ENCODE data around the gene RBM28.

Gene RBM28

DNA sequence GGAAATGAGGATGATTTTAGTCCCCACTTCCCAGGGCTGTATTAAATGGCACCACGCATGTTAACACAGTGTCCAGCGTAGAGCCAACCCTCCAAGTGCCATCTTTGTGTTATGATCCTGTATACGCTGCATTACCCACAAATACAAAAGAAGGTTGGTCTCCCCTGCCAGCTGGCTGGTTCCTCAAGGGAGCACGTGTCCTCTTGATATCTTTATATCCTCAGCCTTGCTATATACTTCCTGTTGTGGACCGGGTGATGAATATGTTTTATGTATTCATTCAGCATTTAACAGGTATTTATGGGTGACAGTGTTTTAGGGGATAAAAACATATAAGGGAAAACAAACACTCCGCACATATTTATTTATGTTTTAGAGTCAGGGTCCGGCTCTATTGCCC, 41.0 kb upstream of the RBM28 start:
- DNase-seq (ENCODE audit: low read depth) = no peak
- H3K36me3 ChIP-seq (ENCODE audit: control insufficient read depth, insufficient read depth, low read length, severe bottlenecking) = no peaks in the 10 kb centered on the region
- no peaks in the 10 kb centered on the region for H3K9me3 ChIP-seq (ENCODE audit: control insufficient read depth, low read length)
- no peaks in the 10 kb centered on the region for H3K4me1 ChIP-seq (ENCODE audit: control insufficient read depth, insufficient read depth, low read length)
- no peaks in the 10 kb centered on the region for H3K27me3 ChIP-seq (replicated peaks; ENCODE audit: control insufficient read depth, insufficient read depth, low read length)
- no peak overlapping the region for H3K9ac ChIP-seq (ENCODE audit: low read length)
- H3K4me3 ChIP-seq (ENCODE audit: low read length) = no peak overlapping the region

GRCh38 chr7:128383776-128384175, 40.1 kb upstream of the RBM28 start:
- DNase-seq (ENCODE audit: low read depth) = no peak

GRCh38 chr7:128381161-128381821, 37.6 kb upstream of the RBM28 start:
- Histone ChIP-seq H3K27me3 (replicated peaks; ENCODE audit: control insufficient read depth, insufficient read depth, low read length) (peaks cover 4% of the 10 kb centered on the region), H3K9ac (ENCODE audit: low read length) (no peak overlapping the region), H3K4me1 (ENCODE audit: control insufficient read depth, insufficient read depth, low read length) (no peaks in the 10 kb centered on the region), H3K4me3 (ENCODE audit: low read length) (no peak overlapping the region), H3K9me3 (ENCODE audit: control insufficient read depth, low read length) (no peaks in the 10 kb centered on the region), H3K36me3 (ENCODE audit: control insufficient read depth, insufficient read depth, low read length, severe bottlenecking) (no peaks in the 10 kb centered on the region)
- no peak for DNase-seq (ENCODE audit: low read depth)

More at GRCh38 chr7:128383776-128384175, 40.1 kb upstream of the RBM28 start:
- Histone ChIP-seq H3K9me3 (ENCODE audit: control insufficient read depth, low read length) (no peaks in the 10 kb centered on the region), H3K4me3 (ENCODE audit: low read length) (no peak overlapping the region), H3K4me1 (ENCODE audit: control insufficient read depth, insufficient read depth, low read length) (no peaks in the 10 kb centered on the region), H3K27me3 (replicated peaks; ENCODE audit: control insufficient read depth, insufficient read depth, low read length) (no peaks in the 10 kb centered on the region), H3K36me3 (ENCODE audit: control insufficient read depth, insufficient read depth, low read length, severe bottlenecking) (no peaks in the 10 kb centered on the region), H3K9ac (ENCODE audit: low read length) (no peak overlapping the region)

GRCh38 chr7:128380483-128381106, 36.9 kb upstream of the RBM28 start:
- H3K9ac ChIP-seq (ENCODE audit: low read length) = no peak overlapping the region
- H3K9me3 ChIP-seq (ENCODE audit: control insufficient read depth, low read length) = no peaks in the 10 kb centered on the region
- no peaks in the 10 kb centered on the region for H3K36me3 ChIP-seq (ENCODE audit: control insufficient read depth, insufficient read depth, low read length, severe bottlenecking)
- no peak overlapping the region for H3K4me3 ChIP-seq (ENCODE audit: low read length)
- H3K4me1 ChIP-seq (ENCODE audit: control insufficient read depth, insufficient read depth, low read length) = no peaks in the 10 kb centered on the region
- peaks cover 4% of the 10 kb centered on the region for H3K27me3 ChIP-seq (replicated peaks; ENCODE audit: control insufficient read depth, insufficient read depth, low read length)
- no peak for DNase-seq (ENCODE audit: low read depth)

DNA sequence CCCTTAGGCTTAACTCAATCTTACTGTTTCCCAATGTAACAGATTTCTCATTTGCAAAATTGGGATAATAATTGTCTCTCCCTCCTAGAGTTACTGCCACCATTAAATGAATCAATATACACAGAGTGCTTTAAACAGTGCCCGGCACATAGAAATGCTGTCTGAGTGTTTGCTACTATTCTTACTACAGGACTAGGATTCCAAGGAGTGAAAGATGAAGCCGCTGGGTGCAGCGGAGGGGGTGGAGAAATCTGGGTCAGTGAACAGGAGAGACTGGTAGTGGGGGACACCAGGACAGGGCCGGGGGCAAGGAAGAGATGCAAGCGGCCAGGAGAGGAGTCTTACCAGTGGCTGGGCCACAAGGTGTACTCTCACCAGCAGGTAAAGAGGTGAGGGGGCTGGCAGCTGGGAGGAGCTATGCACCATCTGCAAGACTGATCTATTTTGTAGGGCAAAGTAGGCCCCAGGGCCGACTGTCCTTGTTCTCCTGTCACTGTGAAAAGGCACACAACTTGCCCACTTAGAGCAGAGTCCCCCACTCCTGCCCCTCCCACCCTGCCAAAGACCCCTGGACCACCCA, 36.3 kb upstream of the RBM28 start:
- no peak for DNase-seq (ENCODE audit: low read depth)
- no peaks in the 10 kb centered on the region for H3K36me3 ChIP-seq (ENCODE audit: control insufficient read depth, insufficient read depth, low read length, severe bottlenecking)
- H3K4me1 ChIP-seq (ENCODE audit: control insufficient read depth, insufficient read depth, low read length) = no peaks in the 10 kb centered on the region
- H3K9me3 ChIP-seq (ENCODE audit: control insufficient read depth, low read length) = no peaks in the 10 kb centered on the region
- peaks cover 4% of the 10 kb centered on the region for H3K27me3 ChIP-seq (replicated peaks; ENCODE audit: control insufficient read depth, insufficient read depth, low read length)
- H3K9ac ChIP-seq (ENCODE audit: low read length) = no peak overlapping the region
- no peak overlapping the region for H3K4me3 ChIP-seq (ENCODE audit: low read length)

GRCh38 chr7:128378637-128379036, 34.9 kb upstream of the RBM28 start:
- Histone ChIP-seq H3K4me3 (ENCODE audit: low read length) (no peak overlapping the region), H3K36me3 (ENCODE audit: control insufficient read depth, insufficient read depth, low read length, severe bottlenecking) (no peaks in the 10 kb centered on the region), H3K9me3 (ENCODE audit: control insufficient read depth, low read length) (peaks cover 8% of the 10 kb centered on the region), H3K9ac (ENCODE audit: low read length) (no peak overlapping the region), H3K27me3 (replicated peaks; ENCODE audit: control insufficient read depth, insufficient read depth, low read length) (peaks cover 11% of the 10 kb centered on the region), H3K4me1 (ENCODE audit: control insufficient read depth, insufficient read depth, low read length) (no peaks in the 10 kb centered on the region)
- DNase-seq (ENCODE audit: low read depth) = no peak

- Histone ChIP-seq H3K27me3 (replicated peaks; ENCODE audit: control insufficient read depth, insufficient read depth, low read length) (peaks cover 15% of the 10 kb centered on the region), H3K4me1 (ENCODE audit: control insufficient read depth, insufficient read depth, low read length) (no peaks in the 10 kb centered on the region), H3K36me3 (ENCODE audit: control insufficient read depth, insufficient read depth, low read length, severe bottlenecking) (no peaks in the 10 kb centered on the region), H3K9ac (ENCODE audit: low read length) (no peak overlapping the region), H3K4me3 (ENCODE audit: low read length) (no peak overlapping the region), H3K9me3 (ENCODE audit: control insufficient read depth, low read length) (peaks cover 10% of the 10 kb centered on the region)
- no peak for DNase-seq (ENCODE audit: low read depth)
These were observed 32.4 kb upstream of the RBM28 start for GRCh38 chr7:128376077-128376476.

DNA sequence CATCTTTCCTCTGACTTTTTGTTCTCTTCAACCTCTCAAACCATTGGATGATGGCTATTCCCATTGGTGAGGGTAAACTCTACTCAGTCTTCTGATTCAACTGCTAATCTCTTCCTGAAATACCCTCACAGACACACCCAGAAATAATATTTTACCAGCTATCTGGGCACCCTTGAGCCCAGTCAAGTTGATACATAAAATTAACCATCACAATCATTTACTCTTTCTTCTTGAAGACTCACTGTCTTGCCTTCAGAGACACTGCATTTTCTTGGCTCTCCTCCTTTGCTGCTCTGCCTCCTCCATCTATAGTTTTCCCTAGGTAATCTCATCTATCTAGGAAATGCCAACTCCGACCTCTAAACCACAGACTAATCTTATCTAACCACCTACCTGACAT, 30.3 kb upstream of the RBM28 start:
- H3K9me3 ChIP-seq (ENCODE audit: control insufficient read depth, low read length) = peaks cover 10% of the 10 kb centered on the region
- H3K36me3 ChIP-seq (ENCODE audit: control insufficient read depth, insufficient read depth, low read length, severe bottlenecking) = no peaks in the 10 kb centered on the region
- no peaks in the 10 kb centered on the region for H3K4me1 ChIP-seq (ENCODE audit: control insufficient read depth, insufficient read depth, low read length)
- peaks cover 15% of the 10 kb centered on the region for H3K27me3 ChIP-seq (replicated peaks; ENCODE audit: control insufficient read depth, insufficient read depth, low read length)
- H3K9ac ChIP-seq (ENCODE audit: low read length) = no peak overlapping the region
- H3K4me3 ChIP-seq (ENCODE audit: low read length) = no peak overlapping the region
- no peak for DNase-seq (ENCODE audit: low read depth)

DNA sequence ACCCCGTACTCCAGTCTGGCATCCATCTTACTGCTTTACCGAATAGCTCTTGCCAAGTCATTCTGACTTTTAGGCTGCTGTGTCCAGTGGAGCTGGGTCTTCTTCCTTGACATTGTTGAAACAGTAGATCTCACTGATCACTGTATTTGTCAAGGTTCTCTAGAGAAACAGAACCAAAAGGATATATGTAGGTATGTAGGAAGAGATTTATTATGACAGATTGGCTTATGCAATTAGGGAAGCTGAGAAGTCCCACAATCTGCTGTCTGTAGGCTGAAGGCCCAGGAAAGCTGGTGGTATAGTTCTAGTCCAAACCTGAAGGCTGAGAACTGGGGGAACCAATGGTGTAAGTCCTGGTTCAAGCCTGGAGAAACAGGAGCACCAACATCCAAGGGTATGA, 29.9 kb upstream of the RBM28 start:
- no peak overlapping the region for H3K9ac ChIP-seq (ENCODE audit: low read length)
- no peak for DNase-seq (ENCODE audit: low read depth)

GRCh38 chr7:128370491-128370890, 26.8 kb upstream of the RBM28 start:
- H3K4me1 ChIP-seq (ENCODE audit: control insufficient read depth, insufficient read depth, low read length) = no peaks in the 10 kb centered on the region
- peaks cover 10% of the 10 kb centered on the region for H3K9me3 ChIP-seq (ENCODE audit: control insufficient read depth, low read length)
- H3K27me3 ChIP-seq (replicated peaks; ENCODE audit: control insufficient read depth, insufficient read depth, low read length) = peaks cover 31% of the 10 kb centered on the region
- no peak overlapping the region for H3K9ac ChIP-seq (ENCODE audit: low read length)
- no peak for DNase-seq (ENCODE audit: low read depth)
- H3K4me3 ChIP-seq (ENCODE audit: low read length) = no peak overlapping the region
- H3K36me3 ChIP-seq (ENCODE audit: control insufficient read depth, insufficient read depth, low read length, severe bottlenecking) = no peaks in the 10 kb centered on the region

More for the DNA sequence above, 29.9 kb upstream of the RBM28 start:
- Histone ChIP-seq H3K4me3 (ENCODE audit: low read length) (no peak overlapping the region), H3K9me3 (ENCODE audit: control insufficient read depth, low read length) (peaks cover 10% of the 10 kb centered on the region), H3K4me1 (ENCODE audit: control insufficient read depth, insufficient read depth, low read length) (no peaks in the 10 kb centered on the region), H3K27me3 (replicated peaks; ENCODE audit: control insufficient read depth, insufficient read depth, low read length) (peaks cover 15% of the 10 kb centered on the region), H3K36me3 (ENCODE audit: control insufficient read depth, insufficient read depth, low read length, severe bottlenecking) (no peaks in the 10 kb centered on the region)

GRCh38 chr7:128366986-128367385, 23.3 kb upstream of the RBM28 start:
- peaks cover 42% of the 10 kb centered on the region for H3K27me3 ChIP-seq (replicated peaks; ENCODE audit: control insufficient read depth, insufficient read depth, low read length)

More at GRCh38 chr7:128366986-128367385, 23.3 kb upstream of the RBM28 start:
- DNase-seq (ENCODE audit: low read depth) = no peak
- no peak overlapping the region for H3K9ac ChIP-seq (ENCODE audit: low read length)
- H3K36me3 ChIP-seq (ENCODE audit: control insufficient read depth, insufficient read depth, low read length, severe bottlenecking) = no peaks in the 10 kb centered on the region
- peaks cover 2% of the 10 kb centered on the region for H3K4me1 ChIP-seq (ENCODE audit: control insufficient read depth, insufficient read depth, low read length)
- no peaks in the 10 kb centered on the region for H3K9me3 ChIP-seq (ENCODE audit: control insufficient read depth, low read length)
- no peak overlapping the region for H3K4me3 ChIP-seq (ENCODE audit: low read length)
